Measurements from ENCODE around the gene P2RY8. TPM values are rescaled to one million over a fixed set of nuclear protein-coding genes. Genes with fewer than 3 reads are reported as not detected.

P2RY8 gene
- total and polyA plus RNA-seq, 2 experiments from 2014 or later = not detected

GRCh38 chrX:1480082-1480785, 56.8 kb downstream of the P2RY8 start:
- no peak for DNase-seq (ENCODE audit: low read depth in 1 of 2, low spot score in 1 of 2)
- no peaks in the 10 kb centered on the region for H3K4me1 ChIP-seq (ENCODE audit: low read depth)
- no peaks in the 10 kb centered on the region for H3K36me3 ChIP-seq
- no peak overlapping the region for H3K4me3 ChIP-seq
- no peak overlapping the region for H3K27ac ChIP-seq
- H3K27me3 ChIP-seq = no peaks in the 10 kb centered on the region
- no peak for TF ChIP-seq CTCF (IDR thresholded peaks at IDR 0.05; ENCODE audit: low read depth, low read length)
- no peaks in the 10 kb centered on the region for H3K9me3 ChIP-seq (ENCODE audit: low read depth)

- Histone ChIP-seq H3K9me3 (ENCODE audit: low read depth) (no peaks in the 10 kb centered on the region), H3K27me3 (no peaks in the 10 kb centered on the region), H3K4me1 (ENCODE audit: low read depth) (no peaks in the 10 kb centered on the region), H3K4me3 (no peak overlapping the region), H3K36me3 (no peaks in the 10 kb centered on the region), H3K27ac (no peak overlapping the region)
- DNase-seq (ENCODE audit: low read depth in 1 of 2, low spot score in 1 of 2) = no peak
- TF ChIP-seq CTCF (IDR thresholded peaks at IDR 0.05; ENCODE audit: low read depth, low read length) = no peak
Measured at GRCh38 chrX:1477801-1478458, 59.1 kb downstream of the P2RY8 start.

GRCh38 chrX:1477229-1477628, 59.8 kb downstream of the P2RY8 start:
- TF ChIP-seq CTCF (IDR thresholded peaks at IDR 0.05; ENCODE audit: low read depth, low read length) = no peak
- H3K27ac ChIP-seq = no peak overlapping the region
- H3K27me3 ChIP-seq = no peaks in the 10 kb centered on the region
- no peaks in the 10 kb centered on the region for H3K36me3 ChIP-seq
- DNase-seq (ENCODE audit: low read depth in 1 of 2, low spot score in 1 of 2) = no peak
- no peaks in the 10 kb centered on the region for H3K4me1 ChIP-seq (ENCODE audit: low read depth)
- H3K9me3 ChIP-seq (ENCODE audit: low read depth) = no peaks in the 10 kb centered on the region
- H3K4me3 ChIP-seq = no peak overlapping the region

GRCh38 chrX:1476682-1477081, 60.3 kb downstream of the P2RY8 start:
- H3K27me3 ChIP-seq = no peaks in the 10 kb centered on the region
- no peak for TF ChIP-seq CTCF (IDR thresholded peaks at IDR 0.05; ENCODE audit: low read depth, low read length)
- no peak overlapping the region for H3K4me3 ChIP-seq
- H3K4me1 ChIP-seq (ENCODE audit: low read depth) = no peaks in the 10 kb centered on the region
- no peaks in the 10 kb centered on the region for H3K36me3 ChIP-seq
- no peaks in the 10 kb centered on the region for H3K9me3 ChIP-seq (ENCODE audit: low read depth)
- DNase-seq (ENCODE audit: low read depth in 1 of 2, low spot score in 1 of 2) = no peak
- no peak overlapping the region for H3K27ac ChIP-seq

DNA sequence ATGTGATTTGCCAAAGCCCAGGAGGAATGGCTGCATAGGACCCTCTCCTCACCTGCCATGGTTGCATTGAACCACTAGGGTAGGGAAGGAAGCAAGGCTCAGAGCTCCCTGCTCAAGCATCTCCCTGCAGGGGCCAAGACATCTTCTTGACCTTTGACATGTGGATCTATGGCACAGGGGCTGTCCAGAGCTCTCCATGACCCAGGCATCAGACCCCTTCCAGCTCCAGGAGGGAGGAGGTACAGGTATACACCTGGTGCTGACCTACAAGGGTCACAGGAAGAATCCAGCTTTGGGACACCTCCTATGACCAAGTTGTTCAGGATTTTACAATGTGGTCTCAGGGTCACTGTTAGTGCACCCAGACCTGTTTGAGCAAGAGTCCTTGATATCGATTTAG, 61.1 kb downstream of the P2RY8 start:
- DNase-seq (ENCODE audit: low read depth in 1 of 2, low spot score in 1 of 2) = no peak
- no peak overlapping the region for H3K27ac ChIP-seq
- H3K9me3 ChIP-seq (ENCODE audit: low read depth) = no peaks in the 10 kb centered on the region
- no peak overlapping the region for H3K4me3 ChIP-seq
- H3K4me1 ChIP-seq (ENCODE audit: low read depth) = no peaks in the 10 kb centered on the region
- TF ChIP-seq CTCF (IDR thresholded peaks at IDR 0.05; ENCODE audit: low read depth, low read length) = no peak
- no peaks in the 10 kb centered on the region for H3K36me3 ChIP-seq
- H3K27me3 ChIP-seq = no peaks in the 10 kb centered on the region
